K562 (cell line): ENCODE data around the gene DIP2B. TPM values are rescaled to one million over a fixed set of nuclear protein-coding genes. Genes with fewer than 3 reads are reported as not detected.

ENCODE experiments used
- ATAC-seq: fragments of 200-7000 bp; cut with Tn5 transposase; 3 replicates; pipeline ENCODE4 v1.9.1; 2020; ENCODE audit warnings: moderate library complexity
- BruUV-seq: library from RNA; stranded (reverse); fragments of 400-500 nt; replicated peaks from 2 replicates; lab custom pipeline; 2021; lab: Mats Ljungman, UMichigan
- CTCF ChIA-PET: fragments of 300-600 bp; formaldehyde crosslinking; extraction: SDS; loops from one replicate; lab custom pipeline; 2021; ENCODE audit warnings: low intra/inter-chr PET ratio; lab: Yijun Ruan, JAX
- POLR2A ChIA-PET: fragments of 300-600, 350-650 bp; sonication (Branson Sonifier 250); formaldehyde crosslinking; extraction: SDS; loops from one replicate; lab custom pipeline; 2021; ENCODE audit warnings: antibody characterized with exemption, inconsistent platforms; lab: Yijun Ruan, JAX
- DNase-seq, 4 experiments: peaks; one replicate each; pipeline versions ENCODE4 v3.0.0 to v3.0.0-alpha.2; 2011 to 2018; ENCODE audit warnings: low spot score in 3 of 4, mixed read lengths in 3 of 4; ENCODE audit errors: extremely low read depth in 1 of 4
- FAIRE-seq: peaks from 2 replicates; lab custom pipeline; 2011; peaks lifted over from hg19 to GRCh38; lab: Jason Lieb, UNC
- H2AFZ ChIP-seq: 2 replicates; pipeline ENCODE4 v1.6.0; 2011; ENCODE audit warnings: low read depth, low read length, control low read depth, inconsistent platforms
- H3K27ac ChIP-seq: fragments of 200-600 bp; 3 replicates; pipeline ENCODE4 v1.8.0; 2011; ENCODE audit warnings: low read depth, mild to moderate bottlenecking, control low read depth, inconsistent platforms, low read length, moderate library complexity, mixed read lengths; ENCODE audit errors: extremely low read depth
- H3K27me3 ChIP-seq, 2 experiments: fragments of 300-600 bp in 1 of 2; 2 replicates in 1 of 2; 3 replicates in 1 of 2; pipeline versions ENCODE4 v1.6.0 to v1.8.0; 2011; ENCODE audit warnings: inconsistent platforms in 2 of 2, low read length in 2 of 2, mild to moderate bottlenecking in 1 of 2, mixed read lengths in 1 of 2, moderate library complexity in 1 of 2; ENCODE audit not compliant: control insufficient read depth in 2 of 2, insufficient read depth in 2 of 2
- H3K36me3 ChIP-seq: fragments of 300-600 bp; 3 replicates; pipeline ENCODE4 v1.8.0; 2011; ENCODE audit warnings: mild to moderate bottlenecking, low read length, inconsistent platforms; ENCODE audit not compliant: control insufficient read depth, insufficient read depth
- H3K4me1 ChIP-seq, 2 experiments: fragments of 200-600 bp in 1 of 2; replicated peaks in 1 of 2; 2 replicates in 1 of 2; 3 replicates in 1 of 2; pipeline versions ENCODE4 v1.5.1 to v1.8.0; 2011; ENCODE audit warnings: inconsistent platforms in 2 of 2, low read length in 2 of 2, mild to moderate bottlenecking in 1 of 2, mixed read lengths in 1 of 2, moderate library complexity in 1 of 2; ENCODE audit not compliant: control insufficient read depth in 2 of 2, insufficient read depth in 2 of 2
- H3K4me2 ChIP-seq: 2 replicates; pipeline ENCODE4 v1.6.1; 2011; ENCODE audit warnings: low read length, control low read depth, inconsistent platforms, mixed read lengths; ENCODE audit not compliant: insufficient read depth
- H3K4me3 ChIP-seq: fragments of 200-600 bp; sonication (generic), shearing (Covaris generic); 2 replicates; pipeline ENCODE4 v1.5.1; 2016; ENCODE audit warnings: control low read depth, inconsistent platforms
- H3K79me2 ChIP-seq: fragments of 200-600 bp; 3 replicates; pipeline ENCODE4 v1.8.0; 2011; ENCODE audit warnings: low read length, inconsistent platforms; ENCODE audit not compliant: control insufficient read depth, insufficient read depth
- H3K9ac ChIP-seq, 2 experiments: 2 replicates each; pipeline versions ENCODE4 v1.6.0 to v1.6.1; 2011; ENCODE audit warnings: low read depth in 2 of 2, low read length in 2 of 2, control low read depth in 1 of 2, inconsistent platforms in 1 of 2, mild to moderate bottlenecking in 1 of 2, mixed read lengths in 1 of 2; ENCODE audit not compliant: insufficient read depth in 1 of 2
- H3K9me1 ChIP-seq: one replicate; pipeline ENCODE4 v1.6.0; 2011; ENCODE audit warnings: inconsistent platforms, mild to moderate bottlenecking, low read length, moderate library complexity; ENCODE audit not compliant: control insufficient read depth, insufficient read depth
- H3K9me3 ChIP-seq: replicated peaks from 2 replicates; pipeline ENCODE4 v1.5.1; 2011; ENCODE audit warnings: low read depth, low read length, inconsistent platforms; ENCODE audit not compliant: control insufficient read depth, insufficient read depth
- H4K20me1 ChIP-seq: replicated peaks from 2 replicates; pipeline ENCODE4 v1.6.1; 2011; ENCODE audit warnings: low read length, inconsistent platforms, mixed read lengths; ENCODE audit not compliant: control insufficient read depth, insufficient read depth
- CBX5 ChIP-seq: IDR thresholded peaks from 2 replicates; pipeline ENCODE4 v1.6.1; 2014; ENCODE audit warnings: low read depth, borderline replicate concordance
- CHD4 ChIP-seq: fragments of 200-600 bp; sonication (generic); IDR thresholded peaks from 3 replicates; pipeline ENCODE4 v1.6.1; 2012; ENCODE audit warnings: low read depth, mild to moderate bottlenecking, mixed read lengths, low read length, inconsistent platforms; ENCODE audit not compliant: insufficient read depth, insufficient replicate concordance, poor library complexity, severe bottlenecking
- FOS ChIP-seq: IDR thresholded peaks from 3 replicates; pipeline ENCODE4 v1.6.1; 2011; ENCODE audit not compliant: insufficient read length; ENCODE audit errors: extremely low read depth
- RBBP5 ChIP-seq: fragments of 200-600 bp; sonication (generic); IDR thresholded peaks from 2 replicates; pipeline ENCODE4 v1.6.1; 2012; ENCODE audit warnings: borderline replicate concordance, mild to moderate bottlenecking, low read length, control low read depth, inconsistent platforms; ENCODE audit not compliant: insufficient read depth, poor library complexity, severe bottlenecking
- ZZZ3 ChIP-seq: fragments of 450-650 bp; IDR thresholded peaks from 2 replicates; pipeline ENCODE4 v1.6.1; 2016; ENCODE audit warnings: antibody characterized with exemption, mild to moderate bottlenecking, moderate library complexity
- WGBS: fragments of 100-300 bp; shearing (Covaris generic); methylation state at CpG from one replicate; pipeline ENCODE4 v1.1.6; 2016; ENCODE audit warnings: low coverage, mixed read lengths; ENCODE audit not compliant: insufficient coverage; ENCODE audit errors: missing lambda C conversion rate; 5-methylcytosine and 5-hydroxymethylcytosine counted together
- in situ Hi-C: fragments of 300-500 bp; cut with MboI; formaldehyde crosslinking; loops from 4 replicates; pipeline ENCODE4 v1.15.0; 2018; ENCODE audit warnings: inconsistent platforms, mixed read lengths
- intact Hi-C: fragments of 100-400 bp; cut with micrococcal nuclease; formaldehyde crosslinking; loops from 2 replicates; pipeline ENCODE4 v1.14.2; 2022
- polyA plus RNA-seq, 8 experiments: library from polyadenylated mRNA; depleted of rRNA in 4 of 8; stranded (reverse) in 5 of 8; unstranded in 3 of 8; fragments of >200 nt; fragmentation: Nextera tagmentation in 2 of 8; fragmentation: Illumina TruSeq in 1 of 8; extraction: Ambion mirVana in 2 of 8; extraction: Trizol in 1 of 8; gene quantifications; 2 replicates each; pipeline versions ENCODE4 v1.2.1 to v1.2.3, GENCODE V29; 2011 to 2014; ENCODE audit warnings: inconsistent platforms in 1 of 8, missing spikeins in 1 of 8
- total RNA-seq, 7 experiments: library from RNA; depleted of rRNA in 6 of 7; stranded (reverse); fragments of >200 nt in 6 of 7; fragmentation: Illumina TruSeq in 2 of 7; extraction: Trizol in 2 of 7; gene quantifications; 2 replicates each; pipeline versions ENCODE4 v1.2.1 to v1.2.3, GENCODE V29; 2011 to 2021; ENCODE audit warnings: low replicate concordance in 1 of 7
- TF ChIP-seq, protein P1 (sequence below): fragments of 450-650 bp; IDR thresholded peaks from 2 replicates; pipeline ENCODE4 v1.6.1; 2016; ENCODE audit warnings: mild to moderate bottlenecking, moderate library complexity

Gene DIP2B
- total and polyA plus RNA-seq, 9 of the 15 experiments (the other 6 are each of a cell fraction or from before 2014, with no cell fraction given): 4.6 to 26.1 (median 18.8) TPM

GRCh38 chr12:50725011-50725942 is 220.5 kb downstream of the DIP2B start:
- intact Hi-C loops: no loop called here
- POLR2A ChIA-PET: interaction anchor here (0.9 to 1.3 kb wide), 2 partner anchors 9 to 10 kb away, joined by 4 read pairs; no protein-coding TSS in a partner anchor
- TF ChIP-seq, protein P1, sequence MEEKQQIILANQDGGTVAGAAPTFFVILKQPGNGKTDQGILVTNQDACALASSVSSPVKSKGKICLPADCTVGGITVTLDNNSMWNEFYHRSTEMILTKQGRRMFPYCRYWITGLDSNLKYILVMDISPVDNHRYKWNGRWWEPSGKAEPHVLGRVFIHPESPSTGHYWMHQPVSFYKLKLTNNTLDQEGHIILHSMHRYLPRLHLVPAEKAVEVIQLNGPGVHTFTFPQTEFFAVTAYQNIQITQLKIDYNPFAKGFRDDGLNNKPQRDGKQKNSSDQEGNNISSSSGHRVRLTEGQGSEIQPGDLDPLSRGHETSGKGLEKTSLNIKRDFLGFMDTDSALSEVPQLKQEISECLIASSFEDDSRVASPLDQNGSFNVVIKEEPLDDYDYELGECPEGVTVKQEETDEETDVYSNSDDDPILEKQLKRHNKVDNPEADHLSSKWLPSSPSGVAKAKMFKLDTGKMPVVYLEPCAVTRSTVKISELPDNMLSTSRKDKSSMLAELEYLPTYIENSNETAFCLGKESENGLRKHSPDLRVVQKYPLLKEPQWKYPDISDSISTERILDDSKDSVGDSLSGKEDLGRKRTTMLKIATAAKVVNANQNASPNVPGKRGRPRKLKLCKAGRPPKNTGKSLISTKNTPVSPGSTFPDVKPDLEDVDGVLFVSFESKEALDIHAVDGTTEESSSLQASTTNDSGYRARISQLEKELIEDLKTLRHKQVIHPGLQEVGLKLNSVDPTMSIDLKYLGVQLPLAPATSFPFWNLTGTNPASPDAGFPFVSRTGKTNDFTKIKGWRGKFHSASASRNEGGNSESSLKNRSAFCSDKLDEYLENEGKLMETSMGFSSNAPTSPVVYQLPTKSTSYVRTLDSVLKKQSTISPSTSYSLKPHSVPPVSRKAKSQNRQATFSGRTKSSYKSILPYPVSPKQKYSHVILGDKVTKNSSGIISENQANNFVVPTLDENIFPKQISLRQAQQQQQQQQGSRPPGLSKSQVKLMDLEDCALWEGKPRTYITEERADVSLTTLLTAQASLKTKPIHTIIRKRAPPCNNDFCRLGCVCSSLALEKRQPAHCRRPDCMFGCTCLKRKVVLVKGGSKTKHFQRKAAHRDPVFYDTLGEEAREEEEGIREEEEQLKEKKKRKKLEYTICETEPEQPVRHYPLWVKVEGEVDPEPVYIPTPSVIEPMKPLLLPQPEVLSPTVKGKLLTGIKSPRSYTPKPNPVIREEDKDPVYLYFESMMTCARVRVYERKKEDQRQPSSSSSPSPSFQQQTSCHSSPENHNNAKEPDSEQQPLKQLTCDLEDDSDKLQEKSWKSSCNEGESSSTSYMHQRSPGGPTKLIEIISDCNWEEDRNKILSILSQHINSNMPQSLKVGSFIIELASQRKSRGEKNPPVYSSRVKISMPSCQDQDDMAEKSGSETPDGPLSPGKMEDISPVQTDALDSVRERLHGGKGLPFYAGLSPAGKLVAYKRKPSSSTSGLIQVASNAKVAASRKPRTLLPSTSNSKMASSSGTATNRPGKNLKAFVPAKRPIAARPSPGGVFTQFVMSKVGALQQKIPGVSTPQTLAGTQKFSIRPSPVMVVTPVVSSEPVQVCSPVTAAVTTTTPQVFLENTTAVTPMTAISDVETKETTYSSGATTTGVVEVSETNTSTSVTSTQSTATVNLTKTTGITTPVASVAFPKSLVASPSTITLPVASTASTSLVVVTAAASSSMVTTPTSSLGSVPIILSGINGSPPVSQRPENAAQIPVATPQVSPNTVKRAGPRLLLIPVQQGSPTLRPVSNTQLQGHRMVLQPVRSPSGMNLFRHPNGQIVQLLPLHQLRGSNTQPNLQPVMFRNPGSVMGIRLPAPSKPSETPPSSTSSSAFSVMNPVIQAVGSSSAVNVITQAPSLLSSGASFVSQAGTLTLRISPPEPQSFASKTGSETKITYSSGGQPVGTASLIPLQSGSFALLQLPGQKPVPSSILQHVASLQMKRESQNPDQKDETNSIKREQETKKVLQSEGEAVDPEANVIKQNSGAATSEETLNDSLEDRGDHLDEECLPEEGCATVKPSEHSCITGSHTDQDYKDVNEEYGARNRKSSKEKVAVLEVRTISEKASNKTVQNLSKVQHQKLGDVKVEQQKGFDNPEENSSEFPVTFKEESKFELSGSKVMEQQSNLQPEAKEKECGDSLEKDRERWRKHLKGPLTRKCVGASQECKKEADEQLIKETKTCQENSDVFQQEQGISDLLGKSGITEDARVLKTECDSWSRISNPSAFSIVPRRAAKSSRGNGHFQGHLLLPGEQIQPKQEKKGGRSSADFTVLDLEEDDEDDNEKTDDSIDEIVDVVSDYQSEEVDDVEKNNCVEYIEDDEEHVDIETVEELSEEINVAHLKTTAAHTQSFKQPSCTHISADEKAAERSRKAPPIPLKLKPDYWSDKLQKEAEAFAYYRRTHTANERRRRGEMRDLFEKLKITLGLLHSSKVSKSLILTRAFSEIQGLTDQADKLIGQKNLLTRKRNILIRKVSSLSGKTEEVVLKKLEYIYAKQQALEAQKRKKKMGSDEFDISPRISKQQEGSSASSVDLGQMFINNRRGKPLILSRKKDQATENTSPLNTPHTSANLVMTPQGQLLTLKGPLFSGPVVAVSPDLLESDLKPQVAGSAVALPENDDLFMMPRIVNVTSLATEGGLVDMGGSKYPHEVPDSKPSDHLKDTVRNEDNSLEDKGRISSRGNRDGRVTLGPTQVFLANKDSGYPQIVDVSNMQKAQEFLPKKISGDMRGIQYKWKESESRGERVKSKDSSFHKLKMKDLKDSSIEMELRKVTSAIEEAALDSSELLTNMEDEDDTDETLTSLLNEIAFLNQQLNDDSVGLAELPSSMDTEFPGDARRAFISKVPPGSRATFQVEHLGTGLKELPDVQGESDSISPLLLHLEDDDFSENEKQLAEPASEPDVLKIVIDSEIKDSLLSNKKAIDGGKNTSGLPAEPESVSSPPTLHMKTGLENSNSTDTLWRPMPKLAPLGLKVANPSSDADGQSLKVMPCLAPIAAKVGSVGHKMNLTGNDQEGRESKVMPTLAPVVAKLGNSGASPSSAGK: no peak
- TF ChIP-seq CHD4 (no peak), ZZZ3 (no peak), RBBP5 (no peak), FOS (no peak), CBX5 (no peak)

More at GRCh38 chr12:50725011-50725942, 220.5 kb downstream of the DIP2B start:
- CTCF ChIA-PET: no interaction called here
- H3K9me3 ChIP-seq: no peaks in the 10 kb centered on the region
- H3K9ac ChIP-seq: no peak overlapping the region
- H2AFZ ChIP-seq: no peak overlapping the region
- no peaks in the 10 kb centered on the region for H4K20me1 ChIP-seq
- H3K79me2 ChIP-seq: no peaks in the 10 kb centered on the region
- H3K4me1 ChIP-seq: no peaks in the 10 kb centered on the region; a peak in 1 of 5 replicates
- no peak overlapping the region for H3K27ac ChIP-seq
- peaks cover 77% of the 10 kb centered on the region; the same call in 2 of the 3 replicates for H3K36me3 ChIP-seq
- ATAC-seq: no peak
- no peaks in the 10 kb centered on the region for H3K27me3 ChIP-seq
- no TSS peak for BruUV-seq
- H3K4me2 ChIP-seq: no peak overlapping the region
- H3K4me3 ChIP-seq: no peak overlapping the region
- DNase-seq: no peak
- no peak for FAIRE-seq
- in situ Hi-C loops: no loop called here
- 87% methylated on average over 5 of the region's 5 CpGs for WGBS
- no peaks in the 10 kb centered on the region for H3K9me1 ChIP-seq
